Stomach (tissue), 4 donors: ENCODE results near the gene VASH2.

ENCODE experiments used
- CTCF ChIP-seq, 7 experiments: fragments of 450-650 bp in 4 of 7; fragments of 200-600 bp in 3 of 7; sonication (generic) in 3 of 7; IDR thresholded peaks; one replicate each; pipeline ENCODE4 v1.5.1; 2016 to 2019; ENCODE audit warnings: antibody characterized with exemption in 7 of 7, control low read depth in 2 of 7, mild to moderate bottlenecking in 1 of 7
- EP300 ChIP-seq: sonication (generic); formaldehyde crosslinking; IDR thresholded peaks from one replicate; pipeline ENCODE4 v1.6.1; 2017; ENCODE audit warnings: antibody characterized with exemption
- POLR2A ChIP-seq, 4 donors: fragments of 450-650 bp; IDR thresholded peaks; one replicate each; pipeline ENCODE4 v1.6.1; 2016; ENCODE audit warnings: antibody characterized with exemption in 4 of 4, control low read depth in 2 of 4, mild to moderate bottlenecking in 1 of 4, moderate library complexity in 1 of 4

GRCh38 chr1:212908971-212909370, 41.4 kb upstream of the VASH2 start:
- TF ChIP-seq CTCF (IDR thresholded peaks at IDR 0.05) (no peak), EP300 (no peak), POLR2A (IDR thresholded peaks at IDR 0.05) (no peak)
